Trophoblast cell (in vitro differentiated cells and primary cell): ENCODE results near the gene DMBX1. TPM values are rescaled to one million over a fixed set of nuclear protein-coding genes. Genes with fewer than 3 reads are reported as not detected.

Source experiments
- DNase-seq, 2 donors: peaks; one replicate each; pipeline ENCODE4 v3.0.0-alpha.2; 2016
- H2AFZ ChIP-seq: 2 replicates; pipeline ENCODE4 v1.6.1; 2013; ENCODE audit warnings: low read length, moderate library complexity, mild to moderate bottlenecking; ENCODE audit not compliant: insufficient read depth, poor library complexity
- H2AK5ac ChIP-seq: 2 replicates; pipeline ENCODE4 v1.6.1; 2013; ENCODE audit warnings: mild to moderate bottlenecking, low read length
- H2BK120ac ChIP-seq: 2 replicates; pipeline ENCODE4 v1.6.1; 2013; ENCODE audit warnings: low read length, mild to moderate bottlenecking, moderate library complexity; ENCODE audit not compliant: insufficient read depth, poor library complexity
- H2BK12ac ChIP-seq: 2 replicates; pipeline ENCODE4 v1.6.1; 2013; ENCODE audit warnings: mild to moderate bottlenecking, low read length, moderate library complexity
- H2BK5ac ChIP-seq: 2 replicates; pipeline ENCODE4 v1.6.1; 2013; ENCODE audit warnings: low read length, low read depth, moderate library complexity, mild to moderate bottlenecking; ENCODE audit not compliant: poor library complexity
- H3K14ac ChIP-seq: 2 replicates; pipeline ENCODE4 v1.6.1; 2013; ENCODE audit warnings: mild to moderate bottlenecking, low read length
- H3K18ac ChIP-seq: 2 replicates; pipeline ENCODE4 v1.6.1; 2013; ENCODE audit warnings: mild to moderate bottlenecking, low read length
- H3K23ac ChIP-seq: 2 replicates; pipeline ENCODE4 v1.6.1; 2013; ENCODE audit warnings: low read length
- H3K27ac ChIP-seq: 2 replicates; pipeline ENCODE4 v1.5.1; 2013; ENCODE audit warnings: low read depth, mild to moderate bottlenecking, inconsistent platforms, low read length, moderate library complexity
- H3K27me3 ChIP-seq: 2 replicates; pipeline ENCODE4 v1.6.1; 2013; ENCODE audit warnings: inconsistent platforms, mild to moderate bottlenecking, low read length, moderate library complexity; ENCODE audit not compliant: insufficient read depth
- H3K36me3 ChIP-seq, 2 experiments: 1 replicate in 1 of 2; 2 replicates in 1 of 2; pipeline ENCODE4 v1.6.1; 2013; ENCODE audit warnings: low read length in 2 of 2, mild to moderate bottlenecking in 2 of 2, moderate library complexity in 1 of 2; ENCODE audit not compliant: insufficient read depth in 2 of 2, control insufficient read depth in 1 of 2
- H3K4ac ChIP-seq: 2 replicates; pipeline ENCODE4 v1.6.1; 2013; ENCODE audit warnings: low read depth, mild to moderate bottlenecking, low read length, moderate library complexity
- H3K4me1 ChIP-seq, 2 experiments: 1 replicate in 1 of 2; 2 replicates in 1 of 2; pipeline ENCODE4 v1.6.1; 2013; ENCODE audit warnings: low read length in 2 of 2, mild to moderate bottlenecking in 2 of 2, moderate library complexity in 1 of 2; ENCODE audit not compliant: insufficient read depth in 2 of 2, control insufficient read depth in 1 of 2
- H3K4me2 ChIP-seq: 2 replicates; pipeline ENCODE4 v1.6.1; 2013; ENCODE audit warnings: inconsistent platforms, mild to moderate bottlenecking, low read length, moderate library complexity
- H3K4me3 ChIP-seq: 2 replicates; pipeline ENCODE4 v1.5.1; 2013; ENCODE audit warnings: mild to moderate bottlenecking, low read depth, low read length, inconsistent platforms
- H3K79me1 ChIP-seq: one replicate; pipeline ENCODE4 v1.6.1; 2013; ENCODE audit warnings: low read length
- H3K79me2 ChIP-seq: 2 replicates; pipeline ENCODE4 v1.6.1; 2013; ENCODE audit warnings: low read length, mild to moderate bottlenecking; ENCODE audit not compliant: control insufficient read depth, insufficient read depth, poor library complexity
- H3K9ac ChIP-seq: 2 replicates; pipeline ENCODE4 v1.6.1; 2013; ENCODE audit warnings: mild to moderate bottlenecking, low read length
- H3K9me3 ChIP-seq: 2 replicates; pipeline ENCODE4 v1.6.1; 2013; ENCODE audit warnings: low read depth, mild to moderate bottlenecking, control low read depth, inconsistent platforms, low read length; ENCODE audit not compliant: insufficient read depth
- H4K12ac ChIP-seq: 2 replicates; pipeline ENCODE4 v1.6.1; 2013; ENCODE audit warnings: low read depth, mild to moderate bottlenecking, low read length, moderate library complexity
- H4K8ac ChIP-seq: 2 replicates; pipeline ENCODE4 v1.6.1; 2013; ENCODE audit warnings: low read depth, mild to moderate bottlenecking, low read length, moderate library complexity
- H4K91ac ChIP-seq: one replicate; pipeline ENCODE4 v1.6.1; 2013; ENCODE audit warnings: low read depth, mild to moderate bottlenecking, low read length, moderate library complexity
- WGBS: extraction: QIAGEN DNeasy Blood & Tissue Kit; methylation state at CpG from one replicate; pipeline ENCODE4 v1.1.7; 2013; ENCODE audit warnings: missing lambda C conversion rate; ENCODE audit not compliant: insufficient read length, insufficient coverage; ENCODE audit errors: extremely low coverage; 5-methylcytosine and 5-hydroxymethylcytosine counted together
- polyA plus RNA-seq: library from polyadenylated mRNA; stranded (reverse); fragments of 200-250 nt; gene quantifications from 2 replicates; pipeline ENCODE4 v1.2.3, GENCODE V29; 2013

DMBX1 gene
- polyA plus RNA-seq = not detected in 2 replicates

DNA sequence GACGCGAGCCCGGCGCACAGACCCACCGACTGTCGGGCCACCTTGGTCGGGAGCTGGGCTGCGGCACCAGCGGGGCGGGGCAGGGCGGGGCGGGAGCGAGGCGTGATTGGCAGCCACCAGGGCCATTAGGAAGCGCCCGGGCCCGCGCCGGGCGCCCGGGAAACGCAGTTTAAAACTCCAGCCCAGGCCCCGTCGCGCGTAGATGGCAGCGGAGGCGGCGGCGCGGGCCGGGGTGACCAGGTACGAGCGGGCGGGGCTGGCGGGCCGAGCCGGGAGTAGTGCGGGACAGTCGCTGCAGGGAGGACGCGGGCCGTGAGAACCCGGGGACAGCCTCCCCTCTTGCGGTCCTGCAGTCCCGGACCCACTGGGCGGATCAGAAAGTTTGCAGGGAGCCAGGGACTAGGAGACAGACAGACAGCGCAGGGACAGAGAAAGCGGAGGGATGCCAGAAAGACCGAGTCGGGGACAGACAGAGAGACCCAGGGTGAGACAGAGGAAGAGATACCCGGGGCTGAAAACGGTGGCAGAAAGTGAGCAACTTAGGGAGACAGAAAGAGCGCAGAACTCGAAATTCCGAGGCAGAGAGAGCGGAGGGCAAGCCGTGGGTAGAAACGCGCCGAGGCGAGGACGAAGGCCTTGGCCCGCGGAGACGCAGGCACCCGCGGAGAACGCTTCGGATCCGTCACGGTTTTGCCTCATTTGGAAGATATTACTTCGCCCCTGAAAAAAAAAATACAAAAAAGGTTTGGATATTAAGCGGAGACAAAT is at the start of gene DMBX1:
TSS of gene DMBX1 (plus strand) at position 199 of the 768 bp plus-strand sequence. CDS start 17,175 bp downstream, outside the sequence.
- Histone ChIP-seq H3K4me1 (peaks cover 0 to 5% of the 10 kb centered on the region in 2 experiments), H3K23ac (no peak within 1 kb of the TSS), H2BK12ac (no peak within 1 kb of the TSS), H2BK120ac (no peak within 1 kb of the TSS), H3K79me1 (no peaks in the 10 kb centered on the region), H3K79me2 (no peaks in the 10 kb centered on the region), H3K4ac (no peak within 1 kb of the TSS), H4K12ac (no peak within 1 kb of the TSS), H3K36me3 (no peaks in the 10 kb centered on the region), H2BK5ac (no peak within 1 kb of the TSS), H2AFZ (no peak within 1 kb of the TSS), H3K4me2 (peak within 1 kb of the TSS; percentile 44), H3K18ac (no peak within 1 kb of the TSS), H2AK5ac (no peak within 1 kb of the TSS), H4K8ac (no peak within 1 kb of the TSS), H3K14ac (no peak within 1 kb of the TSS), H3K27ac (no peak within 1 kb of the TSS), H3K9ac (no peak within 1 kb of the TSS), H3K27me3 (peaks cover 96% of the 10 kb centered on the region), H4K91ac (no peak within 1 kb of the TSS), H3K4me3 (no peak within 1 kb of the TSS), H3K9me3 (peaks cover 14% of the 10 kb centered on the region)
- peak in 1 of 2 donors; percentile 49 for DNase-seq
- no CpG with 5 or more reads among the region's 74 CpGs for WGBS

GRCh38 chr1:46440478-46440877 is 49.2 kb upstream of the DMBX1 start:
- DNase-seq = no peak
- no peak overlapping the region for H3K4me3 ChIP-seq
- H3K27ac ChIP-seq = no peak overlapping the region
- H4K8ac ChIP-seq = no peak overlapping the region
- WGBS = no CpG with 5 or more reads among the region's 2 CpGs
- no peak overlapping the region for H2BK120ac ChIP-seq
- no peak overlapping the region for H2BK5ac ChIP-seq
- H2BK12ac ChIP-seq = no peak overlapping the region
- no peak overlapping the region for H3K9ac ChIP-seq
- H3K4me2 ChIP-seq = no peak overlapping the region
- no peak overlapping the region for H3K18ac ChIP-seq
- no peak overlapping the region for H3K14ac ChIP-seq
- H3K36me3 ChIP-seq = no peaks in the 10 kb centered on the region
- H3K9me3 ChIP-seq = no peaks in the 10 kb centered on the region
- H2AFZ ChIP-seq = no peak overlapping the region
- H3K79me1 ChIP-seq = no peaks in the 10 kb centered on the region
- peaks cover under 1% of the 10 kb centered on the region for H3K27me3 ChIP-seq
- H4K91ac ChIP-seq = no peak overlapping the region
- no peak overlapping the region for H3K4ac ChIP-seq
- H3K79me2 ChIP-seq = no peaks in the 10 kb centered on the region
- H3K4me1 ChIP-seq = peaks cover 0 to 6% of the 10 kb centered on the region in 2 experiments
- no peak overlapping the region for H4K12ac ChIP-seq
- H2AK5ac ChIP-seq = no peak overlapping the region
- no peak overlapping the region for H3K23ac ChIP-seq

GRCh38 chr1:46442317-46443161 is 47.1 kb upstream of the DMBX1 start:
- DNase-seq = peak; percentile 73 to 83
- H4K8ac ChIP-seq = peak overlapping the region; percentile 39
- H4K12ac ChIP-seq = no peak overlapping the region
- H3K79me1 ChIP-seq = no peaks in the 10 kb centered on the region
- no peak overlapping the region for H3K4ac ChIP-seq
- no peaks in the 10 kb centered on the region for H3K79me2 ChIP-seq
- no peak overlapping the region for H3K27ac ChIP-seq
- H3K14ac ChIP-seq = no peak overlapping the region
- H3K23ac ChIP-seq = no peak overlapping the region
- H4K91ac ChIP-seq = no peak overlapping the region
- peak overlapping the region; percentile 26 for H2AFZ ChIP-seq
- H2BK12ac ChIP-seq = no peak overlapping the region
- H3K18ac ChIP-seq = no peak overlapping the region
- no peak overlapping the region for H2AK5ac ChIP-seq
- peaks cover 0 to 6% of the 10 kb centered on the region in 2 experiments for H3K4me1 ChIP-seq
- H3K4me2 ChIP-seq = peak overlapping the region; percentile 65
- no CpG with 5 or more reads among the region's 25 CpGs for WGBS
- no peaks in the 10 kb centered on the region for H3K9me3 ChIP-seq
- H2BK5ac ChIP-seq = no peak overlapping the region
- H3K4me3 ChIP-seq = no peak overlapping the region
- no peaks in the 10 kb centered on the region for H3K36me3 ChIP-seq
- peaks cover 9% of the 10 kb centered on the region for H3K27me3 ChIP-seq
- H3K9ac ChIP-seq = no peak overlapping the region
- H2BK120ac ChIP-seq = no peak overlapping the region

- H3K27ac ChIP-seq = no peak overlapping the region
- no peak for DNase-seq
- no peak overlapping the region for H4K12ac ChIP-seq
These were observed 45.2 kb upstream of the DMBX1 start for GRCh38 chr1:46444466-46444865.

More at GRCh38 chr1:46444466-46444865, 45.2 kb upstream of the DMBX1 start:
- Histone ChIP-seq H3K4ac (no peak overlapping the region), H3K18ac (no peak overlapping the region), H3K4me1 (peaks cover 4 to 6% of the 10 kb centered on the region in 2 experiments), H3K79me2 (no peaks in the 10 kb centered on the region), H2BK120ac (no peak overlapping the region), H3K14ac (no peak overlapping the region), H4K91ac (no peak overlapping the region), H2BK5ac (no peak overlapping the region), H3K23ac (no peak overlapping the region), H3K4me3 (no peak overlapping the region), H3K79me1 (no peaks in the 10 kb centered on the region), H4K8ac (no peak overlapping the region), H2AK5ac (no peak overlapping the region), H3K9ac (no peak overlapping the region), H3K36me3 (no peaks in the 10 kb centered on the region), H3K27me3 (peaks cover 28% of the 10 kb centered on the region), H2BK12ac (no peak overlapping the region), H3K9me3 (peaks cover 2% of the 10 kb centered on the region), H3K4me2 (no peak overlapping the region), H2AFZ (no peak overlapping the region)
- WGBS = no CpG with 5 or more reads among the region's 3 CpGs
